GM20431 (cell line): ENCODE data around the gene GALK2.
"Not testable (repeated sequence)": the region's sequence is repeated elsewhere in the genome, so short reads cannot be mapped to it uniquely, and the experiment has no call there.

ENCODE experiments used
- in situ Hi-C: fragments of 300-500 bp; cut with MseI, MboI; formaldehyde crosslinking; loops from one replicate; pipeline ENCODE4 v1.15.0; 2020; ENCODE audit warnings: low sequenced_read_pairs; ENCODE audit not compliant: unreplicated experiment

GALK2 gene

DNA sequence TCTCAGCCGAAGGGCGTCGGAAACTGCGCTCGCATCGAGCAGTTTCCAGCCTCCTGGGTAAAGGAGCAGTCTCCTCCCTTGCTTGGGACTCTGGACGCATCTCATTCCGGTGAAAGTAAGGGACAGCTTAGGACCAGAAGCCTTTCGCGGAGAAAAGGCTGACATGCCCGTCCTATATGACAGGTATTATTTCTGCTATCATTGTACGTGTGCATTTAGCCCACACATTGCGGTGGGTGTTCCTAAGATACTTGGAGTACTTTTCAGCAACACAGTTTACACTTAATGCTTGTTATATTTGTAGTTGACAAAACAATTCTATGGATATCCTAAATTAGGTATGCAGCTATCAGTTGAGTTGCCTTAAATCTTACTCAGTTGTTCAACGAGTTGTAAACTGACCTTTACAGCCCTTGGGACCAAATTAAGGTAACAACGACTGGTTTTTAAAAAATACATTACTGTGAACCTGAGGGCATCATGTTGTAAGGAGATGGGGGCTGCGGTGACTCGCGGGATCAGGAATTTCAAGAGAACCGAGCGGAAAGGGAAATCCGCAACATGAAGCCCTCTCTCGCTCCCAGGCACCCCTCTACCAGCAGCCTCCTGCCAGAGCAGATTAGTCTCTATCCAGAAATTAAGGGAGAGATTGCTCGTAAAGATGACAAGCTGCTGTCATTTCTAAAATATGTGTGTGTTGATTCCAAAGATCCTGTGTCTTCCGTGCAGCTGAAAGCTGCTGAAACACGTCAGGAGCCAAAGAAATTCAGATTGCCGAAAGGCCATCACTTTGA is 14.0 kb upstream of the GALK2 start:
- in situ Hi-C loops: no loop called here

DNA sequence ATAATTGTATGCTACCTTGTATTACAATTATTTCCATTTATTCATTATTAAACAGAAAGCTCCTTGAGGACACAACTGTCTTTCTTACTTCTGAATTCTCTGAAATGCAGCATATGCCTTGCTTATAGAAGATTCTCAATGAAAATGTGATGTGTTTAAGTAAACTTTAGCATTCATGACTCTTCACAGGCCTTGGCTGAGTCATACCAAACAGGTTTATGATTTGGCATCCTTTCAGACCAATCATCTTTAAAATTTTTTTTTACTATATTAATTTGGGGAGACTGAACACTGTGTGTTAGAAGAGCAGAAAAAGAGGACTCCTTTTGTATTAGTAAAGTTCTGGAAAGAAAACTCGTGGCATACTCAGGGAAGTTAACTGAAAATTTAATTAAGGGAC is 6.4 kb upstream of the GALK2 start:
- in situ Hi-C loops: no loop called here

GRCh38 chr15:49164865-49165264 is 5.2 kb upstream of the GALK2 start:
- in situ Hi-C loops: no loop called here

- in situ Hi-C loops: no loop called here
These were observed 2.0 kb upstream of the GALK2 start for GRCh38 chr15:49168016-49168415.

- in situ Hi-C loops: no loop called here
These were observed 1.7 kb downstream of the GALK2 start for GRCh38 chr15:49171790-49172189.

DNA sequence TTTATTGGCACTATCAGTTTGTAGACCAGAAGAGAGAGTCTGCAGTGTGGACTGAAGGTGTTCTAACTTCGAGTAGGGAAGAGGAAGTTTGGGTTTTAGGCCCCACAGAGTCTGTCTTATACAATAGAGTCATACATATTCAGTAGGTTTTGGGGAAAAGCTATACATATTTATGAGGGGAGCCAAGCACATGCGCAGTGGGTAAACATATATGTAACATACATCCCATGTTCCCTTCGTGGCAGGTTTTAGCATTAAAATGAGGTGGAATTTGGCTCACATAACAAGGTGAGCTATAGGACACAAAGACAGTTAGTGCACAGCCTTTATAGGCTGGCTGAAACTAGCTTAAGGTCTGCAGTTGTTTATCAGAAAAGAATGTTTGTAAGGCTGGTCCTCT is 4.9 kb downstream of the GALK2 start:
- in situ Hi-C loops: no loop called here

DNA sequence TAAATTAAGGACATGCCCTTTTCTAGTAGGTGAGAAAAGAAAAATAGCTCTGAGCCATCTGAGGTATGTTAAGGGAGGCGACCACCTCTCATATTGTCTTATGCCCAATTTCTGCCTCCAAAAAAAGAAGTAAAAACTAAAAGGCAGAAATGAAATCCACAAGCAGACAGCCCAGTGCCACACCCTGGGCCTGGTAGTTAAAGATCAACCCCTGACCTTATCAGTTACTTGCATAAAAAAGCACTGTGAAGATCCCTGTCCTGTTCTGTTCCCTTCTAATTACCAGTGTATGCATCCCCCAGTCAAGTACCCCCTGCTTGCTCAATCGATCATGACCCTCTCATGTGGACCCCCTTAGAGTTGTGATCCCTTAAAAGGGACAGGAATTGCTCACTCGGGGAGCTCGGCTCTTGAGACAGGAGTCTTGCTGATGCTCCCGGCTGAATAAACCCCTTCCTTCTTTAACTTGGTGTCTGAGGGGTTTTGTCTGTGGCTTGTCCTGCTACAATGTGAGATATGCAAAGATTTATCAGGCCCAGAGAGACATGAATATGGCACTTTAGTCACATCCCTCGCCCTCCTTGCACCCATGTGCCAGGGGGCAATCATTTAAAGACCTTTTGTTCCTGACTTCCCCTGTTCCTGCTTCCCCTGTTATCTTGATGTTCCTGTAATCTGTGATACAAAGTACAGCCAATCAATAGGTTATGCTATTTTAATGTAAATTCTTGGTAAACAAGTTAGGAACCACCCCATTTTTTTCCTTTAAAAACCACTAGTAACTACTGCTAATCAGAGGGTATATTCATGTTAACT is 5.7 kb downstream of the GALK2 start:
- in situ Hi-C loops: not testable (repeated sequence)

DNA sequence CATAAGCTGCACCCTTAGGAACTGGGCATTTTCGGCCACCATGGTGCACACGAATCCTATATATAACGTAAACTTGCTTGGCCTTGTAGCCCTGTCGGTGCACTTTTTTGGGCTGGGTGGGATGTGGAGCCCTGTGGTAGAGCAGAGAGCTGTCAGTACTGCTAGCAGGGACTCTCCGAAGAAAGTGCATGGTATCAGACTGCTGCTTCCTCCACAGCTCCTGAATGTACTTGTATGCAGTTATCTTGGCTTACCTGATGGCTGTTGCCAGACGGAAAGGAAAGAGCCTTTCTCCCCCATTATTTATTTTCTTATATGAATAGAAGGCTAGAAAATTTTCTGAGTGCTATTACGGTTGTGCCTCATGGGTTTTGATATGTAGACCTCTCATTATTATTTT is 8.4 kb downstream of the GALK2 start:
- in situ Hi-C loops: no loop called here

- in situ Hi-C loops: no loop called here
These were observed 9.6 kb downstream of the GALK2 start for GRCh38 chr15:49179433-49180190.

DNA sequence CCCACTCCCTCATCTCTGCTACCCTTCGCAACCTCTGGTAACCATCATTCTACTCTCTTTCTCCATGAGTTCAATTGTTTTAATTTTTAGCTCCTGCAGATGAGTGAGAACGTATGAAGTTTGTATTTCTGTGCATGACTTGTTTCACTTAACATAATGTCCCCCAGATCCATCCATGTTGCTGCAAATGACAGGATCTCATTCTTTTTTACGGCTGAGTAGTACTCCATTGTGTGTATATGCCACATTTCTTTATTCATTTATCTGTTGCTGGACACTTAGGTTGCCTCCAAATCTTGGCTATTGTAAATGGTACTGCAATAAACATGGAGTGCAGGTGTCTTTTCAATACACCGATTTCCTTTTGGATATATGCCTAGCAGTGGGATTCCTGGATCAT is 12.1 kb downstream of the GALK2 start:
- in situ Hi-C loops: no loop called here

GRCh38 chr15:49183741-49184140 is 13.7 kb downstream of the GALK2 start:
- in situ Hi-C loops: not testable (repeated sequence)

DNA sequence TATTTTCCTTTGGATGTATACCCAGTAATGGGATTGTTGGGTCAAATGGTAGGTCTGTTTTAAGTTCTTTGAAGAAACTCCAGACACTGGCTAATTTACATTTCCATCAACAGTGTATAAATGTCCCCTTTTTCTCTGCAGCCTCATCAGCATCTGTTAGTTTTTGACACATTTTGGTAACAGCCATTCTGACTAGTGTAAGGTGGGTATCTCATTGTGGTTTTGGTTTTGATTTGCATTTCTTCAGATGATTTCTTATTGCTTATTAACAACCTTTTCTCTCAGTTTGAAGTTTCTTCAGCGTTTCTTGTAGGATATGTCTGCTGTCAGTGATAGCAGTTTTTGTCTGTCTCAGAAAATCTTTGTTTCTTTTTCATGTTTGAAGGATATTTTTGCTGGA is 15.4 kb downstream of the GALK2 start:
- in situ Hi-C loops: no loop called here

- in situ Hi-C loops: no loop called here
These were observed 17.6 kb downstream of the GALK2 start for GRCh38 chr15:49187549-49188245.

GRCh38 chr15:49188933-49189332 is 18.9 kb downstream of the GALK2 start:
- in situ Hi-C loops: no loop called here

- in situ Hi-C loops: no loop called here
These were observed 19.6 kb downstream of the GALK2 start for GRCh38 chr15:49189631-49190030.

GRCh38 chr15:49190586-49190985 is 20.5 kb downstream of the GALK2 start:
- in situ Hi-C loops: no loop called here

- in situ Hi-C loops: no loop called here
These were observed 21.8 kb downstream of the GALK2 start for GRCh38 chr15:49191892-49192291.

DNA sequence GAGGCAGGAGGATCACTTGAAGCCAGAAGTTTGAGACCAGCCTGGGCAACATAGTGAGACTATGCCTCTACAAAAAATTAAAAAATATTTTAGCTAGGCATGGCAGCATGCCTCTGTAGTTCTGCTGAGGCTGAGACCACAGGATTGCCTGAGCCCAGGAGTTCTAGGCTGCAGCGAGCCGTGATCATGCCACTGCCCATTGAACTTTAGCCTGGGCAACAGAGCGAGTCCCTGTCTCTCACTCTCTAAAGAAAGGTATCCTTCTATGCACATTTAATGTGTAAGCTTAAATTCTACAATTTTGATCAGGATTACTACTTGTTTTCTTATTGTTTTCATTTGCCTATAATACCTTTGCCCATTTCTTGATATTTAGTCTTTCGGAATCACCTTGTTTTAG is 26.8 kb downstream of the GALK2 start:
- in situ Hi-C loops: no loop called here

GRCh38 chr15:49199666-49200065 is 29.6 kb downstream of the GALK2 start:
- in situ Hi-C loops: no loop called here

GRCh38 chr15:49200347-49200746 is 30.3 kb downstream of the GALK2 start:
- in situ Hi-C loops: no loop called here
